ENCODE measurements around the gene REG1B.

DNA sequence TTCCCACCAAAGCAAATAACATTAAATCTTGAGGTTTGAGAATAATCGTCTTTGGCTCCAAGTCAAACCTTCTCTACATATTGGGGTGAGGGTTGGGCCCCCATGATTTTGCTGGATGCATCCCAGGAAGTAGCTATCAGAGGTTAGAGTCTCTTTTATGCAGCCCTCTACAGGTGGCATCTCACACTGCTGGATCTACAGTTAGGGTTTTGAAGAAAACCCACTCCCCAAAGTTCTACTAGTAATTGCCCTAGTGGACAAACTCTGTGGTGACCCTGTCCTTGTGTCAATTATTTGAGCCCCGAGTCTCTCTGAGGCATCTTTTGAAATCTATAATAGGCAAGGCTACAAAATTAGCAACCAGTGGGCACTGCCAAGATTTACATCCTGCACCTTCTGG lies 17.5 kb upstream of the REG1B start:
- TF ChIP-seq CTCF (IDR thresholded peaks at IDR 0.05), result no peak; the same call in 1 of the 2 replicates
- no peak for TF ChIP-seq POLR2AphosphoS5 (IDR thresholded peaks at IDR 0.05; ENCODE audit: low read depth, low read length)
- TF ChIP-seq, protein P1, sequence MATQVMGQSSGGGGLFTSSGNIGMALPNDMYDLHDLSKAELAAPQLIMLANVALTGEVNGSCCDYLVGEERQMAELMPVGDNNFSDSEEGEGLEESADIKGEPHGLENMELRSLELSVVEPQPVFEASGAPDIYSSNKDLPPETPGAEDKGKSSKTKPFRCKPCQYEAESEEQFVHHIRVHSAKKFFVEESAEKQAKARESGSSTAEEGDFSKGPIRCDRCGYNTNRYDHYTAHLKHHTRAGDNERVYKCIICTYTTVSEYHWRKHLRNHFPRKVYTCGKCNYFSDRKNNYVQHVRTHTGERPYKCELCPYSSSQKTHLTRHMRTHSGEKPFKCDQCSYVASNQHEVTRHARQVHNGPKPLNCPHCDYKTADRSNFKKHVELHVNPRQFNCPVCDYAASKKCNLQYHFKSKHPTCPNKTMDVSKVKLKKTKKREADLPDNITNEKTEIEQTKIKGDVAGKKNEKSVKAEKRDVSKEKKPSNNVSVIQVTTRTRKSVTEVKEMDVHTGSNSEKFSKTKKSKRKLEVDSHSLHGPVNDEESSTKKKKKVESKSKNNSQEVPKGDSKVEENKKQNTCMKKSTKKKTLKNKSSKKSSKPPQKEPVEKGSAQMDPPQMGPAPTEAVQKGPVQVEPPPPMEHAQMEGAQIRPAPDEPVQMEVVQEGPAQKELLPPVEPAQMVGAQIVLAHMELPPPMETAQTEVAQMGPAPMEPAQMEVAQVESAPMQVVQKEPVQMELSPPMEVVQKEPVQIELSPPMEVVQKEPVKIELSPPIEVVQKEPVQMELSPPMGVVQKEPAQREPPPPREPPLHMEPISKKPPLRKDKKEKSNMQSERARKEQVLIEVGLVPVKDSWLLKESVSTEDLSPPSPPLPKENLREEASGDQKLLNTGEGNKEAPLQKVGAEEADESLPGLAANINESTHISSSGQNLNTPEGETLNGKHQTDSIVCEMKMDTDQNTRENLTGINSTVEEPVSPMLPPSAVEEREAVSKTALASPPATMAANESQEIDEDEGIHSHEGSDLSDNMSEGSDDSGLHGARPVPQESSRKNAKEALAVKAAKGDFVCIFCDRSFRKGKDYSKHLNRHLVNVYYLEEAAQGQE (IDR thresholded peaks at IDR 0.05; ENCODE audit: insufficient read depth in 1 of 2, low read depth in 2 of 2, low read length in 1 of 2), result no peak
- no peak for TF ChIP-seq TCF7L2 (IDR thresholded peaks at IDR 0.05; ENCODE audit: low read depth, low read length)
- TF ChIP-seq SIN3A (IDR thresholded peaks at IDR 0.05; ENCODE audit: borderline replicate concordance, insufficient read depth, low read depth, low read length), result no peak
